ENCODE measurements around the gene CSTA.

GRCh38 chr3:122365073-122365472 is 40.0 kb downstream of the CSTA start:
- no peak for TF ChIP-seq POLR2A (IDR thresholded peaks at IDR 0.05)
- TF ChIP-seq CTCF (IDR thresholded peaks at IDR 0.05) = no peak
- TF ChIP-seq EP300 (IDR thresholded peaks at IDR 0.05) = no peak
- no peak for TF ChIP-seq POLR2AphosphoS5 (IDR thresholded peaks at IDR 0.05)

Measured in gastroesophageal sphincter (tissue), 3 donors.